Measurements from ENCODE around the gene PORCN.
"Not testable (repeated sequence)": the region's sequence is repeated elsewhere in the genome, so short reads cannot be mapped to it uniquely, and the experiment has no call there.

PORCN gene

DNA sequence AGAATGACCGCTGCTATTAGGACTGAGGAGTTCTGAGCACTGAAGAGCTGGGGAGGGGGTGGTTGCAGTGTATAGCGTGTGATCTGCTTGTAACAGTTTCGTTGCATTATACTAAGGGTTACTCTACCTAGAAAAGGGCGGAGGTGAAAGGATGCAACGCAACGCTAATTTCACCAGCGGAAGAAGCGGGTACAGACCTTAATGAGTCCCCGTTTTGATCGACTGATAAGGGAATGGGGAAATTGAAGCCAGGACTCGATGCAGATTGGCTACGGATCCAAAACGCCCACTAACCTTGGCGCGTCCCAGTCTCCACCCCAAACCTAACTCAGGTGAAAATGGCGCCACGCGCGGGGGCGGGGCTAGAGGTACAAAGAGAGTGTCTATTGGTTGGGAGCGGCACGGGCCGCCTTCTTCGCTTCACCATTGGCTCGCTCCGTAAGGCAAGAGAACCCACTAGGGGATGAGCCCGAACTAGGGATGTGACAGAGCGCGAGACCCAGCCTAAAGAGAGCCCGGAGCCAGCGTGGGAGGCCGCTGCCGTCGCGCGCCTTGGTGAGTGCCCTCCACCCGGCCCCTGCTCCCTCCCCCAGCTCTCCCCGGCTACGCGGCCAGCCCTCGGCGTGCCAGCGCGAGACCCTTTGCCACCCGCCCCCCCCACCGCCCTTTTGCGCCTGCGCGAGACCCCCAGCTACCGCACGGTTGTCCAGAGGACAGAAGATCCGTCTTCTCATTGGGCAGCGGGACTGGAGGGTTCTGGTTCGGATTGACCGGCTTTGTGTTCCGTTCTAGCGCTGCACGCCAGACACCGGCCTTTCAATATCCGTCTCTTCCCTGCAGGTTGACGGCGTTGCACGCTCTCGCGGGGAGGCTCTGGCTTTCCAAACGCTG is 12.8 kb downstream of the PORCN start, which contains the start of gene EBP:
TSS of gene EBP (plus strand) at position 456 of the 891 bp plus-strand sequence. CDS start 1,964 bp downstream, outside the sequence.
- TF ChIP-seq, protein P1, sequence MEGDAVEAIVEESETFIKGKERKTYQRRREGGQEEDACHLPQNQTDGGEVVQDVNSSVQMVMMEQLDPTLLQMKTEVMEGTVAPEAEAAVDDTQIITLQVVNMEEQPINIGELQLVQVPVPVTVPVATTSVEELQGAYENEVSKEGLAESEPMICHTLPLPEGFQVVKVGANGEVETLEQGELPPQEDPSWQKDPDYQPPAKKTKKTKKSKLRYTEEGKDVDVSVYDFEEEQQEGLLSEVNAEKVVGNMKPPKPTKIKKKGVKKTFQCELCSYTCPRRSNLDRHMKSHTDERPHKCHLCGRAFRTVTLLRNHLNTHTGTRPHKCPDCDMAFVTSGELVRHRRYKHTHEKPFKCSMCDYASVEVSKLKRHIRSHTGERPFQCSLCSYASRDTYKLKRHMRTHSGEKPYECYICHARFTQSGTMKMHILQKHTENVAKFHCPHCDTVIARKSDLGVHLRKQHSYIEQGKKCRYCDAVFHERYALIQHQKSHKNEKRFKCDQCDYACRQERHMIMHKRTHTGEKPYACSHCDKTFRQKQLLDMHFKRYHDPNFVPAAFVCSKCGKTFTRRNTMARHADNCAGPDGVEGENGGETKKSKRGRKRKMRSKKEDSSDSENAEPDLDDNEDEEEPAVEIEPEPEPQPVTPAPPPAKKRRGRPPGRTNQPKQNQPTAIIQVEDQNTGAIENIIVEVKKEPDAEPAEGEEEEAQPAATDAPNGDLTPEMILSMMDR (IDR thresholded peaks at IDR 0.05; ENCODE audit: insufficient read depth, low read depth, low read length, missing control alignments), result no peak
- H3K4me3 ChIP-seq (ENCODE audit: low read depth, low read length), result peak within 1 kb of the TSS; percentile 82
- peak; percentile 95 for DNase-seq (ENCODE audit: low read depth)

DNA sequence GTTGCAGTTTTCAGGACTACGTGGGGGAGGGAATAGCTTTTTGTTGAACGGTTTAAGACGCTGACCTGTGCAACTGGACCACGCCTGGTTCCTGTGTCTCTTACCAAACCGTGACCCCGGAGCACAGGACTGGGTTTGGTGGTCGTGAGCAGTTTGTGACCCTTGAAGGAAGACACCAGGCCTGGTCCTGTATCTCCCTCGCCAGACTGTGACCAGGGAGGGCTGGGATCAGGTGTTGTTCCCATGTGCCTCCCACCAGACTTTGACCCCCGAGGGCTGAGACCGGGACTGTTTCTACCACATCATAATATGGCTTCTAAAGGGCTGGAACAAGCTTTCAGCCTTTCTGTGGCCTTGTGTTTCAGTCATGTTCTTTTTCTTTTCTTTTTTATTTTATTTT is 13.5 kb downstream of the PORCN start:
- H3K4me3 ChIP-seq (ENCODE audit: low read depth, low read length), result peak overlapping the region; percentile 82
- no peak for DNase-seq (ENCODE audit: low read depth)
- TF ChIP-seq, protein P1 (IDR thresholded peaks at IDR 0.05; ENCODE audit: insufficient read depth, low read depth, low read length, missing control alignments), result no peak

GRCh38 chrX:48523682-48524081 is 14.9 kb downstream of the PORCN start:
- H3K4me3 ChIP-seq (ENCODE audit: low read depth, low read length), result peak overlapping the region; percentile 13; the same call in 1 of the 2 replicates
- TF ChIP-seq, protein P1 (IDR thresholded peaks at IDR 0.05; ENCODE audit: insufficient read depth, low read depth, low read length, missing control alignments), result no peak
- DNase-seq (ENCODE audit: low read depth), result no peak

GRCh38 chrX:48525853-48526252 is 17.1 kb downstream of the PORCN start:
- H3K4me3 ChIP-seq (ENCODE audit: low read depth, low read length); DNase-seq (ENCODE audit: low read depth): not testable (repeated sequence)

DNA sequence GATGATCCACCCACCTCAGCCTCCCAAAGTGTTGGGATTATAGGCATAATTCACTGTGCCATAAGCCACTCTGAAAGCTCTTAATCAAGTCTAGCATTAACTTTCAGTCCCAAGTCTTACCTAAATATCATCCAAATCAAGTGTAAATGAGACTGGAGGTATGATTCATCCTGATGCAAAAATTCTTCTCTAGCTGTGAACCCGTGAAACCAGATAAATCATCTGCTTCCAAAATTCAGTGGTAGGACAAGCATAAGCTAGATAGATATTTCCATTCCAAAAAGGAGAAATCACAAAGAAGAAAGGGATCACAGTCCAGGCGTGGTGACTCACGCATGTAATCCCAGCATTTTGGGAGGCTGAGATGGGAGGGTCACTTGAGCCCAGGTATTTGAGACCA is 21.9 kb downstream of the PORCN start:
- TF ChIP-seq, protein P1 (IDR thresholded peaks at IDR 0.05; ENCODE audit: insufficient read depth, low read depth, low read length, missing control alignments), result no peak
- H3K4me3 ChIP-seq (ENCODE audit: low read depth, low read length), result no peak overlapping the region
- DNase-seq (ENCODE audit: low read depth), result no peak

GRCh38 chrX:48531358-48531959 is 22.7 kb downstream of the PORCN start:
- no peak for DNase-seq (ENCODE audit: low read depth)
- TF ChIP-seq, protein P1 (IDR thresholded peaks at IDR 0.05; ENCODE audit: insufficient read depth, low read depth, low read length, missing control alignments), result no peak
- H3K4me3 ChIP-seq (ENCODE audit: low read depth, low read length), result no peak overlapping the region

DNA sequence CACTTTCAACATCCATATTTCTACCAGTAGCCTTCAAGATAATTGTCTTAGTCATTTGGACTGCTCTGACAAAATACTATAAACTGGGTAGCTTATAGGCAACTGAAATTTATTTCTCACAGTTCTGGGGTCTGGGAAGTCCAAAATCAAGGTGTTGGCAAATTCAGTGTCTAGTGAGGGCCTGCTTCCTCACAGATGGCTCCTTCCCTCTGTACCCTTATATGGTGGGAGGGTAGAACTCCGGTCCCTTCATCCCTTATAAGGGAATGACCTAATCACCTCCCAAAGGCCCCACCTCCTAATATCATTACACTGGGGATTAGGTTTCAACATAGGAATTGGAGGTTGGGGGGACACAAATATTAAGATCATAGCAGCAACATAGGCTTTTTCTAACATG is 23.4 kb downstream of the PORCN start:
- TF ChIP-seq, protein P1 (IDR thresholded peaks at IDR 0.05; ENCODE audit: insufficient read depth, low read depth, low read length, missing control alignments), result no peak
- H3K4me3 ChIP-seq (ENCODE audit: low read depth, low read length), result no peak overlapping the region
- DNase-seq (ENCODE audit: low read depth), result no peak
